Lung (tissue), 12 donors: ENCODE measurements around the gene PIK3R6. TPM values are rescaled to one million over a fixed set of nuclear protein-coding genes. Genes with fewer than 3 reads are reported as not detected.

Experiments used
- ATAC-seq: fragments of 200-7000 bp; cut with Tn5 transposase; one replicate; pipeline ENCODE4 v1.9.1; 2020; ENCODE audit warnings: moderate number of reproducible peaks; ENCODE audit not compliant: insufficient read depth, low FRiP score
- DNase-seq, 3 donors: peaks; one replicate each; pipeline ENCODE4 v3.0.0-alpha.2; 2013 to 2017
- H3K27ac ChIP-seq, 2 donors: one replicate each; pipeline ENCODE4 v1.5.1; 2013; ENCODE audit warnings: mild to moderate bottlenecking in 2 of 2, moderate library complexity in 2 of 2, control low read depth in 1 of 2, inconsistent platforms in 1 of 2, low read depth in 1 of 2, low read length in 1 of 2
- H3K27me3 ChIP-seq, 3 donors: one replicate each; pipeline ENCODE4 v1.5.1; 2013; ENCODE audit warnings: low read length in 2 of 3; ENCODE audit not compliant: control insufficient read depth in 3 of 3, insufficient read depth in 3 of 3
- H3K36me3 ChIP-seq, 4 donors: one replicate each; pipeline ENCODE4 v1.5.1; 2013; ENCODE audit warnings: low read length in 4 of 4, mild to moderate bottlenecking in 1 of 4, moderate library complexity in 1 of 4; ENCODE audit not compliant: control insufficient read depth in 4 of 4, insufficient read depth in 4 of 4
- H3K4me1 ChIP-seq, 5 donors: one replicate each; pipeline ENCODE4 v1.5.1; 2013; ENCODE audit warnings: low read length in 5 of 5, mild to moderate bottlenecking in 2 of 5, moderate library complexity in 1 of 5; ENCODE audit not compliant: control insufficient read depth in 5 of 5, insufficient read depth in 5 of 5
- H3K4me3 ChIP-seq: one replicate; pipeline ENCODE4 v1.5.1; 2013; ENCODE audit warnings: mild to moderate bottlenecking, control low read depth, moderate library complexity
- H3K9ac ChIP-seq, 2 donors: one replicate each; pipeline ENCODE4 v1.5.1; 2013; ENCODE audit warnings: low read length in 2 of 2, control low read depth in 1 of 2; ENCODE audit not compliant: insufficient read depth in 1 of 2
- H3K9me3 ChIP-seq, 4 donors: one replicate each; pipeline ENCODE4 v1.5.1; 2013; ENCODE audit warnings: low read length in 3 of 4, mild to moderate bottlenecking in 1 of 4, moderate library complexity in 1 of 4; ENCODE audit not compliant: control insufficient read depth in 4 of 4, insufficient read depth in 3 of 4
- CTCF ChIP-seq: IDR thresholded peaks from 2 replicates; pipeline ENCODE4 v1.5.1; 2012; ENCODE audit warnings: mild to moderate bottlenecking; ENCODE audit errors: control extremely low read depth, extremely low read depth
- WGBS, 2 donors: extraction: QIAGEN DNeasy Blood & Tissue Kit; methylation state at CpG; one replicate each; pipeline ENCODE4 v1.1.7; 2013; 5-methylcytosine and 5-hydroxymethylcytosine counted together
- polyA plus RNA-seq, 2 donors: library from polyadenylated mRNA; stranded (reverse); fragments of 200-250 nt; gene quantifications; one replicate each; pipeline ENCODE4 v1.2.1, GENCODE V29; 2013
- total RNA-seq, 2 donors: library from RNA; depleted of rRNA in 1 of 2; stranded (reverse); fragments of >200 nt in 1 of 2; gene quantifications; one replicate each; pipeline ENCODE4 v1.2.1, GENCODE V29; 2014 to 2021
- donor health status: control.
- donor health status: control.
- donor health status: Bipolar disorder and iron deficiency.
- donor health status: healthy.
- donor health status: DM: yes; HTN: yes; CAD: no.

Gene PIK3R6
- total and polyA plus RNA-seq, 4 donors, result 0.93 to 3.0 (median 1.5) TPM

GRCh38 chr17:8910969-8911604, 43.6 kb upstream of the PIK3R6 start:
- no peaks in the 10 kb centered on the region for H3K4me1 ChIP-seq
- no peaks in the 10 kb centered on the region for H3K36me3 ChIP-seq
- no peak overlapping the region for H3K27ac ChIP-seq
- no peak overlapping the region for H3K9ac ChIP-seq
- ATAC-seq, result no peak
- TF ChIP-seq CTCF, result no peak
- DNase-seq, result no peak
- H3K9me3 ChIP-seq, result peaks cover 0 to 4% (median 0%) of the 10 kb centered on the region in 4 donors
- H3K27me3 ChIP-seq, result peaks cover 0 to 29% (median 3%) of the 10 kb centered on the region in 3 donors
- H3K4me3 ChIP-seq, result no peak overlapping the region
- WGBS, 2 donors, result 87 to 95% methylated on average over 18 of the region's 18 CpGs

- TF ChIP-seq CTCF, result no peak
- no peak overlapping the region for H3K27ac ChIP-seq
- no peaks in the 10 kb centered on the region for H3K36me3 ChIP-seq
- no peak for ATAC-seq
- no peaks in the 10 kb centered on the region for H3K4me1 ChIP-seq
- H3K9ac ChIP-seq, result no peak overlapping the region
- WGBS, 2 donors, result 70 to 80% methylated on average over 8 of the region's 8 CpGs
- no peak overlapping the region for H3K4me3 ChIP-seq
- H3K9me3 ChIP-seq, result no peaks in the 10 kb centered on the region
- DNase-seq, result no peak
- peaks cover 0 to 35% (median 5%) of the 10 kb centered on the region in 3 donors for H3K27me3 ChIP-seq
Observed at GRCh38 chr17:8909586-8910270, 42.3 kb upstream of the PIK3R6 start.

- WGBS, 2 donors, result 68 to 80% methylated on average over 7 of the region's 7 CpGs
- Histone ChIP-seq H3K27ac (no peak overlapping the region), H3K4me1 (no peaks in the 10 kb centered on the region), H3K4me3 (no peak overlapping the region), H3K9me3 (peaks cover 0 to 2% (median 0%) of the 10 kb centered on the region in 4 donors), H3K9ac (no peak overlapping the region), H3K27me3 (peaks cover 0 to 36% (median 2%) of the 10 kb centered on the region in 3 donors), H3K36me3 (peaks cover 0 to 1% (median 0%) of the 10 kb centered on the region in 4 donors)
- no peak for ATAC-seq
- TF ChIP-seq CTCF, result no peak
- DNase-seq, result no peak
Observed at GRCh38 chr17:8905331-8905730, 37.9 kb upstream of the PIK3R6 start.
